HepG2 (cell line): ENCODE results near the gene COMMD4. TPM values are rescaled to one million over a fixed set of nuclear protein-coding genes. Genes with fewer than 3 reads are reported as not detected.

Source experiments
- ATF7 ChIP-seq, 2 experiments: fragments of 450-650 bp in 1 of 2; sonication (generic) in 1 of 2; formaldehyde crosslinking in 1 of 2; IDR thresholded peaks; 2 replicates each; pipeline versions ENCODE4 v1.4.0 to v1.6.1; 2016 to 2020; ENCODE audit warnings: antibody characterized with exemption in 1 of 2, mild to moderate bottlenecking in 1 of 2, missing genetic modification reagents in 1 of 2
- HOXD1 ChIP-seq: sonication (generic); formaldehyde crosslinking; IDR thresholded peaks from 2 replicates; pipeline ENCODE4 v1.5.0; 2020; ENCODE audit warnings: missing genetic modification reagents
- KMT2B ChIP-seq: IDR thresholded peaks from 2 replicates; pipeline ENCODE4 v1.6.1; 2016; ENCODE audit warnings: missing genetic modification reagents, missing compliant biosample characterization
- PAX8 ChIP-seq: sonication (generic); formaldehyde crosslinking; IDR thresholded peaks from 2 replicates; pipeline ENCODE4 v1.8.0; 2022; ENCODE audit warnings: mild to moderate bottlenecking, missing genetic modification reagents, borderline replicate concordance
- PTBP1 ChIP-seq: fragments of 200-400 bp; formaldehyde crosslinking; IDR thresholded peaks from 2 replicates; pipeline ENCODE4 v1.6.1; 2018; ENCODE audit warnings: low read length, low read depth; ENCODE audit not compliant: poor library complexity, severe bottlenecking
- RERE ChIP-seq: IDR thresholded peaks from 2 replicates; pipeline ENCODE4 v1.6.1; 2016; ENCODE audit warnings: low read depth, missing genetic modification reagents, missing compliant biosample characterization
- RFX5 ChIP-seq: IDR thresholded peaks from 2 replicates; pipeline ENCODE4 v1.6.1; 2011; ENCODE audit warnings: low read depth, low read length, improper control_type of control experiment
- TEAD2 ChIP-seq: sonication (generic); formaldehyde crosslinking; IDR thresholded peaks from 2 replicates; pipeline ENCODE4 v1.9.0; 2021; ENCODE audit warnings: missing genetic modification reagents
- U2AF1 ChIP-seq: fragments of 200-400 bp; formaldehyde crosslinking; optimal IDR thresholded peaks from 2 replicates; pipeline ENCODE3; 2017; ENCODE audit warnings: mild to moderate bottlenecking, low read depth, low read length
- XBP1 ChIP-seq: sonication (generic); formaldehyde crosslinking; IDR thresholded peaks from 2 replicates; pipeline ENCODE4 v1.5.0; 2020; ENCODE audit warnings: missing genetic modification reagents
- ZBTB20 ChIP-seq: sonication (generic); formaldehyde crosslinking; IDR thresholded peaks from 2 replicates; pipeline ENCODE4 v1.8.1; 2023; ENCODE audit warnings: missing genetic modification reagents, low read depth, mild to moderate bottlenecking, borderline replicate concordance
- ZNF331 ChIP-seq: sonication (generic); formaldehyde crosslinking; IDR thresholded peaks from 2 replicates; pipeline ENCODE4 v1.4.0; 2020; ENCODE audit warnings: missing genetic modification reagents
- ZNF597 ChIP-seq: sonication (generic); formaldehyde crosslinking; IDR thresholded peaks from 2 replicates; pipeline ENCODE4 v1.5.0; 2020; ENCODE audit warnings: missing genetic modification reagents
- ZNF724P ChIP-seq: sonication (generic); formaldehyde crosslinking; IDR thresholded peaks from 2 replicates; pipeline ENCODE4 v1.8.0; 2022; ENCODE audit warnings: missing genetic modification reagents, borderline replicate concordance
- ZNF83 ChIP-seq: sonication (generic); formaldehyde crosslinking; IDR thresholded peaks from 2 replicates; pipeline ENCODE4 v1.4.0; 2020; ENCODE audit warnings: missing genetic modification reagents, mild to moderate bottlenecking, borderline replicate concordance
- ZNF883 ChIP-seq: sonication (generic); formaldehyde crosslinking; IDR thresholded peaks from 2 replicates; pipeline ENCODE4 v1.5.1; 2020; ENCODE audit warnings: mild to moderate bottlenecking, missing genetic modification reagents; ENCODE audit errors: not compliant biosample characterization
- polyA plus RNA-seq, 8 experiments: library from polyadenylated mRNA; depleted of rRNA in 3 of 8; stranded (reverse) in 7 of 8; unstranded in 1 of 8; fragments of >200 nt; fragmentation: Illumina TruSeq in 4 of 8; extraction: Trizol in 4 of 8; gene quantifications; 2 replicates each; pipeline versions ENCODE4 v1.2.1 to v1.2.3, GENCODE V29; 2011 to 2016; ENCODE audit warnings: low read depth in 4 of 8, missing spikeins in 1 of 8, mixed read lengths in 1 of 8; ENCODE audit not compliant: insufficient read depth in 1 of 8
- total RNA-seq, 5 experiments: library from RNA; depleted of rRNA; stranded (reverse); fragments of >200 nt; fragmentation: Illumina TruSeq; extraction: Trizol; gene quantifications; 2 replicates each; pipeline ENCODE4 v1.2.3, GENCODE V29; 2016; ENCODE audit warnings: low read depth in 1 of 5
- TF ChIP-seq, protein P1 (sequence below): sonication (generic); formaldehyde crosslinking; IDR thresholded peaks from 2 replicates; pipeline ENCODE4 v1.8.1; 2023; ENCODE audit warnings: mild to moderate bottlenecking, missing genetic modification reagents, borderline replicate concordance
- TF ChIP-seq, protein P2 (sequence below): sonication (generic); formaldehyde crosslinking; IDR thresholded peaks from 2 replicates; pipeline ENCODE4 v1.8.0; 2022; ENCODE audit warnings: mild to moderate bottlenecking, missing genetic modification reagents, moderate library complexity
- TF ChIP-seq, protein P3 (sequence below): sonication (generic); formaldehyde crosslinking; IDR thresholded peaks from 2 replicates; pipeline ENCODE4 v1.8.0; 2022; ENCODE audit warnings: mild to moderate bottlenecking, missing genetic modification reagents, borderline replicate concordance

COMMD4 gene
- total and polyA plus RNA-seq, 2 of the 13 experiments (the other 11 are each of a cell fraction or from before 2014, with no cell fraction given) = 45.8 to 89.9 TPM

DNA sequence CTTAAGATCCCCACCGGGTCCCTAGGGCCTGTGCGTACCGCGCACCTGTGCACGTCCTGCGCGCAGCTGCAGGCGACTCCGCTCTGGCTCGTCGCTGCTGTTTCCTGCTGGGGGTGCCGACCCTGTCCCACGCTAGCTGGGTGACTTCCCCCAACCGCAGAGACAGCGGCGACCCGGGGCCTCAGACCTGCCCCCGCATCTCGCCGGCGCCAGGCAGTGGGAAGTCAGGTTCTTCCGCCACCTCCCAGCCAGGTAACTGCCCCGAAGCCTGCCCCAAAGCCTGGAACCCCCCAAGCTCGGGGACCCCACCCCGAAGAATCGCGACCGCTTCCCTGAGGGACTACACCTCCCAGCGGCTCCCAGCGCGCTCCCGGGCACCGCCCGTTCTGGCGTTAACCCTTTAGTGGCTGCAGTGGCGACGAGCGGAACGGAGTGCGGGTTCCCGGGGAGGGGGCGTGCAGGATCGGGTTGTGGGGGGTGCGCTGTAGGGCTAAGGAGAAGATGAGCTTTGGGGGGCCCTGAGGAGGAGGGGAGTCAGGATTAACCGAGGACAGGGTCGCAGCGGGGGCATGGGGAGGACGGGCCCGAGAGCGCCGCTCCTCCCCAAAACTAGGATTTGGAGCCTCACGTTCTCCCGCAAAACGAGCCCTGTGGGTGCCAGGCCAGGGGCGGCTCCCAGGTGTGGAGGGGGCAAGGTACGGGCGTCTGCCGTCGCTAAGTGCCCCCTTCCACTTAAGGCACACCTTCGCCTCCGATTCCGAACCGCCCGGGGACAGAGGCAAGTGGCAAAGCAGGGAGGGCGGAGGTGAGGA lies 11.6 kb downstream of the COMMD4 start (continued):
- TF ChIP-seq ZNF724P (CRISPR knock-in tag) (no peak), RERE (CRISPR knock-in tag) (no peak), ATF7 (IDR thresholded peaks at IDR 0.05) (no peak), ATF7 (CRISPR knock-in tag; IDR thresholded peaks at IDR 0.05) (peak; percentile 32; the same call in 1 of the 2 replicates), ZNF597 (CRISPR knock-in tag) (0 out of 2 replicates have a peak, but pooled peaks have one; percentile 24), ZNF331 (0 out of 2 replicates have a peak, but pooled peaks have one; percentile 16), ZBTB20 (0 out of 2 replicates have a peak, but pooled peaks have one; percentile 18), RFX5 (no peak), XBP1 (0 out of 2 replicates have a peak, but pooled peaks have one; percentile 56), KMT2B (CRISPR knock-in tag) (no peak), HOXD1 (CRISPR knock-in tag) (0 out of 2 replicates have a peak, but pooled peaks have one; percentile 37), ZNF83 (CRISPR knock-in tag) (no peak), PTBP1 (no peak), ZNF883 (CRISPR knock-in tag) (peak; percentile 61), PAX8 (CRISPR knock-in tag) (no peak), TEAD2 (CRISPR knock-in tag) (no peak), U2AF1 (peak; percentile 74)
- TF ChIP-seq, protein P1, sequence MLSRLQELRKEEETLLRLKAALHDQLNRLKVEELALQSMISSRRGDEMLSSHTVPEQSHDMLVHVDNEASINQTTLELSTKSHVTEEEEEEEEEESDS (CRISPR knock-in tag) = no peak; the same call in 1 of the 2 replicates
- TF ChIP-seq, protein P2, sequence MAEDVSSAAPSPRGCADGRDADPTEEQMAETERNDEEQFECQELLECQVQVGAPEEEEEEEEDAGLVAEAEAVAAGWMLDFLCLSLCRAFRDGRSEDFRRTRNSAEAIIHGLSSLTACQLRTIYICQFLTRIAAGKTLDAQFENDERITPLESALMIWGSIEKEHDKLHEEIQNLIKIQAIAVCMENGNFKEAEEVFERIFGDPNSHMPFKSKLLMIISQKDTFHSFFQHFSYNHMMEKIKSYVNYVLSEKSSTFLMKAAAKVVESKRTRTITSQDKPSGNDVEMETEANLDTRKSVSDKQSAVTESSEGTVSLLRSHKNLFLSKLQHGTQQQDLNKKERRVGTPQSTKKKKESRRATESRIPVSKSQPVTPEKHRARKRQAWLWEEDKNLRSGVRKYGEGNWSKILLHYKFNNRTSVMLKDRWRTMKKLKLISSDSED (CRISPR knock-in tag) = peak; percentile 21; the same call in 1 of the 2 replicates
- TF ChIP-seq, protein P3, sequence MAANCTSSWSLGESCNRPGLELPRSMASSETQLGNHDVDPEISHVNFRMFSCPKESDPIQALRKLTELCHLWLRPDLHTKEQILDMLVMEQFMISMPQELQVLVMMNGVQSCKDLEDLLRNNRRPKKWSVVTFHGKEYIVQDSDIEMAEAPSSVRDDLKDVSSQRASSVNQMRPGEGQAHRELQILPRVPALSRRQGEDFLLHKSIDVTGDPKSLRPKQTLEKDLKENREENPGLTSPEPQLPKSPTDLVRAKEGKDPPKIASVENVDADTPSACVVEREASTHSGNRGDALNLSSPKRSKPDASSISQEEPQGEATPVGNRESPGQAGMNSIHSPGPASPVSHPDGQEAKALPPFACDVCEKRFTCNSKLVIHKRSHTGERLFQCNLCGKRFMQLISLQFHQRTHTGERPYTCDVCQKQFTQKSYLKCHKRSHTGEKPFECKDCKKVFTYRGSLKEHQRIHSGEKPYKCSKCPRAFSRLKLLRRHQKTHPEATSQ (CRISPR knock-in tag) = peak; percentile 28
